ENCODE results near the gene CSGALNACT2.

CSGALNACT2 gene

DNA sequence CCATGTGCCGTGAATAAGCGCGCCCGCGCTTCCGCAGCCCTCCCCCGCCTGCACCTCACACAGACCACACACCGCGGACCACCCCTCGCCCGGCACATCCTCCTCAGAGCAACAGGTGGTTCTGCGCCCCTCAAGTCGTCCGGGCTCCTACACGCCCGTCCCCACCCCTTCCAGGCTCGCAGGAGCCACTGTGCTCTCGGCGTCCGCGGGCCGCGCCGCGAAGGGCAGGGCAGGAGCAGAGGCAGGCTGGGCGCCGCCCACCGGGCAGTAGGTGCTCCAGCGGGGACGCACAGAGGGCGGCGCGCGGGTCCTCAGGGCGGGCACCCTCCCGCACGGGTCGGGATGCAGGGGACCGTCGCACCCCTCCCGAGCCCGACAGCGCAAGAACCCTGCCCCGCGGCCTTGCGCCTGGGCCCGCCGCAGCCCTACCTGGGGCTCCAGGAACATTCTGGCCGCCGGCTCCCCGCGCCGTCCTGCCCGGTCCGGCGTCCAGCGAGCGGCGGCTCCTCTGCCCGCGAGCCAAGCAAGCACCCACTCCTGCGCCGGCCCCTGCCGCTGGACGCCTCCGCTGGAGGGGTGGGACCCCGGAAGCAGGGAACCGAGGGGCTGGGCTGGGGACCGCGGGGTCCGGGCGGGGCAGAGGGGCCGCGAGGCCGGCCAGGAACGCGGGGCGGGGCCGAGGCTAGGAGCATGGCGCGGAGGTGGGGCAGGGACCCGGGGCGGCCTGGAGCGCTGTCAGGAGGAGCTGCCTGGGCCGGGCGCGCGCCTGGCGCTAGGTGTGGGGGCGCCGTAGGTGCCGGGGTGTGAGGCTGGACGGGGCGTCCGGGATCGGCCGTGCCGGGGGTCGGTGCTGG, 91.2 kb downstream of the CSGALNACT2 start:
- DNase-seq (ENCODE audit: low spot score): no peak

DNA sequence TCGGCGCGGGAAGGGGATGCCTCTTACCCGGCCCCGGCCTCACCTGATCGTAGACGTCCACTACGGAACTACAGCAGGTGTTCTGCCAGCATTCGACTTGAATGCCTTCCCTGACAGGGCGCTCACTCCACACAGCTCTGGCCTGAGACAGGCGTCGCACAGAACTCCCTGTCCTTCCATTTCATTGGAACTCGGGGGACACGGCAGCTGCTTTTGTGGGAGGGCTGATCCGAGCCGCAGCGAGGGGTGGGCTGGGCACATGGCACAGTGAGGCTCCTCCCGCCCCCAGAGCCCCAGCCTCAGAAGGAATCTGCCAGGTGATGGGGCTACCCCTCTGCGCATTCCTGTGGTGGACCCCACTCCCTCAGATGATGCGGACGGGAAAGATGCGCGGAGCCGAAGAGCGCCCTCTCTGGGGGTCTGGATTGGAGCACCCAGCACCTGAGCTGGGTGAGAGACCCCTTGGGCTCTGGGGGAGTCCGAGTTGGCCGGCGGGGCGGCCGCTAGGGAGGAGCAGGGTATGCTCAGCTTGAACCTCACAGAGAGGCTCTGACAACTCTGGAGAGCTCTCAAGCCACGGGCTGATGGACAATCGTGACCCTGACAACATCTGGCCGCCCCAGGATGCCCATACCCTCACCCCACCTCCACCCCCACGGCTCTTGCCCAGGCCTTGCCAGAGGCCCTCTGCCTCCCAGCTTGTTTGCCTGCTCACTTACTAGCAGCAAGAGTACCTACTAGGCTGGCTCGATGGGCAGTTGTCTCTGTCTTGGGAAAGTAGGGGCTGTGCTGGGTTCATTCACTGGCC, 92.1 kb downstream of the CSGALNACT2 start:
- no peak for DNase-seq (ENCODE audit: low spot score)

DNA sequence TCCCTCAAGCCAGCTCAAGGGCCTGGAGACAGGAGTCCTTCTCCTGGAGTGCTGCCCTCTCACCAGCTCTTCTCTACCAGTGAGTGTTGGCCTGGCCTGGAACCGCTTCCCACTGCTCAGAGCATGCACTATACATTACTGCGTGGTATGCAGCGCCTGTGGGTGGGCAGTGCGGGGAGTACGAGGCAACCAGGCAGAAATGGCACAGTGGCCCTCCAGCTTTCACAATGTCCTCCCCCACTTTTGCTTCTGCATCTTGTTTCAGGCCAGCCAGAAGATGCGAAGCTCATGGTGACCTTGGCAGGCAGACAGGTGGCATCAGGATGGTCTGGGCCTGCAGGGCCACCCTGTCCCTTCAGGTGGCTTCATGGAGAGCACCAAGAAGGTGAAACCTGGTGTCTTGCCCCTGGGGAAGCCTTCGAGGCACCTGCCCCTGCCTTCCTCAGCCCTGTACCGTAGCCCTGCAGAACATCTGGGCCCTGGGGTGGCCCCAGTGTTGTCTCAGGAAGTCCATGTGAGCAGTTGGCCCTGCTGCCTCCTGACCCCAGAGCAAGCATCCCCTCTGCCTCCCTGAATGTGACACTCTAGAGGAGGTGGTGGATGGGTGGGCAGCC, 92.8 kb downstream of the CSGALNACT2 start:
- no peak for DNase-seq (ENCODE audit: low spot score)

DNA sequence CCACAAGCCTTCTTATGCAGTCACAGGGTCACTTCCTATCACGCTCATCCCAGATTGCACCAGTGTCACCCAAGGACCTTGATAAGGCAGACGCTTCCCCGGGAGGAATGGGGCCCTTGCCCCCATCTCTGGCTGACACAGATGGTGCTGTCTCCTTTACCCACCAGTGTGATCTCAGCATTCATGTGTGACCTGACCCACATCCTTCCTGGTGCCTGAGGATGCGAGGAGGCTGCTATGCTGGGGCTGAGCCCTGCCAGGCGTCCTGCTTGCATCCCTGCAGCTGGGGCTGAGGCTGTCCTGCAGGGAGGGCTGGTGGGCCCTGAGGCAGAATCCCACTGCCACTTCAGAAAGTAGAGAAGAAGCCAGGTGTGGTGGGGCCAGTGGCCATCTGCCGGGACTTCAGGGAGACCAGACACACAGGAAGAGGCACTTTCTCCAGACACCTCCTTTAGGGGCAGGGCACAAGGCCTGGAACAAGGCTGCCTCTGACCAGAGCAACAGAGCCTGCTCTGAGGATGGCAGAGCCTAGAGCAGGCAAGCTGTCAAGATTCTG, 93.4 kb downstream of the CSGALNACT2 start:
- no peak for DNase-seq (ENCODE audit: low spot score)

DNA sequence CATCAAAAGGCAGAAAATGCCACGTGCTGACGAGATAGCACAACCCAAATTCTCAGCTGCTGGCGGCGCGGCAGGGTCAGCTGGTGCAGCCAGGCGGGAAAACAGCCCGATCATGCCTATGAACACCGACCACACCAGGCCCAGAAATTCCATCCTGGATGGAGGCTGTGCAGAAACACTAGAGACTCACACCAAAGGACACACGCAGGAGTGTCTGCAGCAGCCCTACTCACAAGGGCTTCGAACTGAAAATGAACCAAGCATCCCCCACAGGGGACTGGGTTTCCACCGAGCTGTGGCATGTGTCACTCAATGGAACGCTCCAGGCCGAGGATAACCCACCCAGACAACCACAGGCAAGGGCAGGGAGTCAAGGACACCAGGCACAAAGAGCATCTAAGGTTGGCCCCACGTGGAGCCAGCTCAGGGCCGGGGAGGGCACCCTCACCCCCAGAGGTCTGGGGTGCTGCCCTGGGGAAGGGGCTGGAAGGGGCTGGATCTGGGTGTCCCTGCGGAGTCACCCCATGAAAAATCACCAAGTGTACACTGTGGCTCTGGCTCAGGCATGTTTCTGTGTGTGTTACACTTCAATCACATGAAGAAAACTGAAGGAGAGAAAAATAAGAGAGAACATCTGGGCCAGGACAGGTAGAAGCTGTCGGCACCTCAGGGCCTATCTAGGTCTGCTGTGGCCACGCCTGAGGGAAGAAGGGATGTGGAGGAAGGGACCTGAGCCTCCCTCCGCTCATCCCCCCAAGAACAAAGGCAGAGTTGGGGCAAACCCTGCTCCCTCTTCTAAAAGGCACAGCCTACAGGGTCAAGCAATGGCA, 95.6 kb downstream of the CSGALNACT2 start:
- no peak for DNase-seq (ENCODE audit: low spot score)

DNA sequence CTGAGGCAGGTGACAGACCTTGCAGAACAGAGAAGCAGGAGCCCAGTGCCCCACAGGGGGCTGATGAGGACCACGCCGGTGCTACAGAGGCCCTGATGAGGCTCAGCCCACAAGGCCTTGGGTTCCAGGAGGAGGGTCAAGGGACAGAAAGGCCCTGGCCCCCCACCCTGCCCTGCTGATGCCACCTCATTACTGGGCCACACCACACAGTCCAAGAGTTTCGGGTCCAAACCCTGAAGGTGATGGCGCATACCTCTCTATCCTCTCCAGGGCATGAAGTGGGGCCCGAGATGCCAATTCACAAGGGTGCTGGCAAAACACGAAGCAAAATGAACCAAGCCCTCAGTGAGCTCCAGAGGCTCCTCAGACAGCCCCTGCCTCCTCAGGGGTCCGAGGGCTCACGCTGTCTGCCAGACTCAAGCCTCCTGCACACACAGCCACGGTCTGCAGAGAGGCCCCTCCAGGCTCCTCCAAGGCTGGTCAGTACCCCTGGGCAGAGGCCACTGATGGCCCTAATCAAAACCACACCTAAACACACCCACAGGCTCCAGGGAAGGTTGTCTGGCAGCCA, 96.3 kb downstream of the CSGALNACT2 start:
- DNase-seq (ENCODE audit: low spot score): no peak

Measured in putamen (tissue), 1 donor.